ENCODE results near the gene HDAC10.
"Not testable (repeated sequence)": the region's sequence is repeated elsewhere in the genome, so short reads cannot be mapped to it uniquely, and the experiment has no call there.

Gene HDAC10

GRCh38 chr22:50273352-50273751, 22.3 kb upstream of the HDAC10 start:
- H3K27ac Mint-ChIP-seq, DNase-seq, H3K4me3 Mint-ChIP-seq, H3K9me3 Mint-ChIP-seq: not testable (repeated sequence)
- peak; percentile 20 for TF ChIP-seq CTCF (IDR thresholded peaks at IDR 0.05)
- Mint-ChIP-seq H3K4me1 (peaks cover 25% of the 10 kb centered on the region), H3K36me3 (ENCODE audit: low read depth) (peaks cover 28% of the 10 kb centered on the region), H3K27me3 (ENCODE audit: low read depth, poor library complexity) (peaks cover 28% of the 10 kb centered on the region)

GRCh38 chr22:50272044-50272802, 21.2 kb upstream of the HDAC10 start:
- H3K27ac Mint-ChIP-seq = no peak overlapping the region
- no peaks in the 10 kb centered on the region for H3K9me3 Mint-ChIP-seq
- peaks cover 21% of the 10 kb centered on the region for H3K36me3 Mint-ChIP-seq (ENCODE audit: low read depth)
- no peak for TF ChIP-seq CTCF (IDR thresholded peaks at IDR 0.05)
- peaks cover 37% of the 10 kb centered on the region for H3K27me3 Mint-ChIP-seq (ENCODE audit: low read depth, poor library complexity)
- peaks cover 25% of the 10 kb centered on the region for H3K4me1 Mint-ChIP-seq
- H3K4me3 Mint-ChIP-seq = no peak overlapping the region
- DNase-seq = no peak

GRCh38 chr22:50271519-50271970, 20.5 kb upstream of the HDAC10 start:
- Mint-ChIP-seq H3K4me3 (no peak overlapping the region), H3K9me3 (no peaks in the 10 kb centered on the region), H3K36me3 (ENCODE audit: low read depth) (peaks cover 14% of the 10 kb centered on the region), H3K27me3 (ENCODE audit: low read depth, poor library complexity) (peaks cover 37% of the 10 kb centered on the region), H3K27ac (no peak overlapping the region), H3K4me1 (peaks cover 25% of the 10 kb centered on the region)
- no peak for TF ChIP-seq CTCF (IDR thresholded peaks at IDR 0.05)
- peak; percentile 88 for DNase-seq

GRCh38 chr22:50270666-50271394, 19.8 kb upstream of the HDAC10 start:
- H3K27ac Mint-ChIP-seq = no peak overlapping the region
- peak; percentile 94 for DNase-seq
- H3K4me3 Mint-ChIP-seq = peak overlapping the region; percentile 56
- H3K36me3 Mint-ChIP-seq (ENCODE audit: low read depth) = peaks cover 12% of the 10 kb centered on the region
- no peak for TF ChIP-seq CTCF (IDR thresholded peaks at IDR 0.05)
- no peaks in the 10 kb centered on the region for H3K9me3 Mint-ChIP-seq
- peaks cover 44% of the 10 kb centered on the region for H3K27me3 Mint-ChIP-seq (ENCODE audit: low read depth, poor library complexity)
- H3K4me1 Mint-ChIP-seq = peaks cover 25% of the 10 kb centered on the region

- DNase-seq = peak; percentile 61
- peaks cover 26% of the 10 kb centered on the region for H3K4me1 Mint-ChIP-seq
- H3K9me3 Mint-ChIP-seq = no peaks in the 10 kb centered on the region
- H3K27ac Mint-ChIP-seq = no peak within 1 kb of the TSS
- peaks cover 8% of the 10 kb centered on the region for H3K36me3 Mint-ChIP-seq (ENCODE audit: low read depth)
- H3K27me3 Mint-ChIP-seq (ENCODE audit: low read depth, poor library complexity) = peaks cover 44% of the 10 kb centered on the region
- peak within 1 kb of the TSS; percentile 60 for H3K4me3 Mint-ChIP-seq
- no peak for TF ChIP-seq CTCF (IDR thresholded peaks at IDR 0.05)
These were observed 19.1 kb upstream of the HDAC10 start, which contains the start of gene MAPK11 for GRCh38 chr22:50269970-50270665. TSS of gene MAPK11 (minus strand) at chr22:50270380. CDS start at chr22:50270292, 88 bp downstream.
